Measurements from ENCODE around the gene NR2E1. TPM values are rescaled to one million over a fixed set of nuclear protein-coding genes. Genes with fewer than 3 reads are reported as not detected.

NR2E1 gene
- total and polyA plus RNA-seq, 2 experiments from 2014 or later, result not detected

DNA sequence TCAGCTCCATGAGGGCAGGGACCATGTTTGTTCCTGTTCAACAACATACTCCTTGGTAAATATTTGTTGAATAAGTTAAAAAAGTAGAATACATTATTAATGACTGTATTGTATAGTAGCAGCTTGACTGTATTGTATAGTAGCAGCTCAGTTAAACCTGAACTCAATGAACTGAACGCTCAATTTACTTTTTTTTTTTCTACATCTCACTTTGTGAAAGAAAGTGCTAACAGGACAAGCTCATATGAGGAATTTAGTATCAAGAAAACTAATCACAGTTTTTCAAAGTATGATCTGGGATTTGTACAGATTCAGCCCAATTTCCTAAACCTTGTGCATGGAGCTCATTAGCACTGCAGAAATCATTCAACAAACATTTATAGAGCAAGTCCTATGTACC is 38.8 kb upstream of the NR2E1 start:
- no peak overlapping the region for H2AFZ ChIP-seq
- H3K27ac Mint-ChIP-seq, result no peak overlapping the region
- H3K4me1 Mint-ChIP-seq, result peaks cover 20% of the 10 kb centered on the region
- no peaks in the 10 kb centered on the region for H3K36me3 ChIP-seq (ENCODE audit: insufficient read depth)
- H3K36me3 Mint-ChIP-seq (ENCODE audit: low read depth), result no peaks in the 10 kb centered on the region; the same call in 2 of the 3 replicates
- no peaks in the 10 kb centered on the region for H3K79me2 ChIP-seq (replicated peaks; ENCODE audit: insufficient read depth)
- H3K27me3 Mint-ChIP-seq (ENCODE audit: insufficient read depth, low read depth, poor library complexity), result peaks cover 79% of the 10 kb centered on the region
- TF ChIP-seq ZNF462 (CRISPR knock-in tag; IDR thresholded peaks at IDR 0.05) (no peak), EZH2 (IDR thresholded peaks at IDR 0.05; ENCODE audit: low read depth, unreplicated experiment) (no peak), JUNB (IDR thresholded peaks at IDR 0.05; ENCODE audit: unreplicated experiment) (no peak), ZNF331 (CRISPR knock-in tag; IDR thresholded peaks at IDR 0.05; ENCODE audit: low read depth) (no peak), CREB1 (CRISPR knock-in tag; IDR thresholded peaks at IDR 0.05; ENCODE audit: low read depth) (no peak)
- peaks cover 13% of the 10 kb centered on the region; the same call in 1 of the 2 replicates for H3F3A ChIP-seq (replicated peaks; ENCODE audit: low read depth)
- peaks cover 6% of the 10 kb centered on the region; the same call in 1 of the 3 replicates for H3K9me3 Mint-ChIP-seq
- H3K4me1 ChIP-seq (ENCODE audit: insufficient read depth), result peaks cover 24% of the 10 kb centered on the region
- H3K4me2 ChIP-seq, result no peak overlapping the region
- peaks cover 100% of the 10 kb centered on the region for H3K27me3 ChIP-seq (ENCODE audit: insufficient read depth)
- no peak overlapping the region for H3K27ac ChIP-seq (ENCODE audit: low read depth)
- DNase-seq (ENCODE audit: low spot score) (no peak), ATAC-seq (no peak)
- H3K9me2 ChIP-seq (ENCODE audit: insufficient read depth), result no peaks in the 10 kb centered on the region
- H3K4me3 Mint-ChIP-seq, result no peak overlapping the region
- H3K4me3 ChIP-seq, result no peak overlapping the region
- H4K20me1 ChIP-seq (replicated peaks; ENCODE audit: insufficient read depth), result no peaks in the 10 kb centered on the region; the same call in 1 of the 2 replicates

DNA sequence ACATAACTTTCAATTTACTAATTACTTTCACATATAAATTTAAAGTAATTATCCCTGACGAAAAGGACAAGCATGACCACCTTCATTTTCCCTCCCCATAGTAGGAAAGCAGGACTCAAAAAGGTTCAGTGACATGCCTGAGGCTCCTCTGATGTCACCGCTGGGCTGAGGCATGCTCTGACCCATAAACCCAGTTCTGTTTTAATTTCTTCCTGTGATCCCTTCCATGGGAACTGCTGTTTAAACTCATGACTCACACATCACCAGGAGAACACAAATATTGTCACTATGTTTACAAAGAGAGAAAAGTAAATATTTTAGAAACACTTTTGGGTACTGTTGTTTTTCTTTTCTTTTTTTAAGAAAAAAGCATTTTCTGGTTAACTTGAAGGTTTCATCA is 38.0 kb upstream of the NR2E1 start:
- Histone ChIP-seq H3K27me3 (ENCODE audit: insufficient read depth) (peaks cover 100% of the 10 kb centered on the region), H3K36me3 (ENCODE audit: insufficient read depth) (no peaks in the 10 kb centered on the region), H4K20me1 (replicated peaks; ENCODE audit: insufficient read depth) (no peaks in the 10 kb centered on the region; the same call in 1 of the 2 replicates), H3K4me2 (no peak overlapping the region), H3K27ac (ENCODE audit: low read depth) (no peak overlapping the region), H2AFZ (no peak overlapping the region), H3F3A (replicated peaks; ENCODE audit: low read depth) (peaks cover 15% of the 10 kb centered on the region; the same call in 1 of the 2 replicates), H3K79me2 (replicated peaks; ENCODE audit: insufficient read depth) (no peaks in the 10 kb centered on the region), H3K4me1 (ENCODE audit: insufficient read depth) (peaks cover 25% of the 10 kb centered on the region), H3K4me3 (no peak overlapping the region), H3K9me2 (ENCODE audit: insufficient read depth) (no peaks in the 10 kb centered on the region)
- H3K9me3 Mint-ChIP-seq, result peaks cover 6% of the 10 kb centered on the region; the same call in 1 of the 3 replicates
- H3K27ac Mint-ChIP-seq, result no peak overlapping the region
- H3K27me3 Mint-ChIP-seq (ENCODE audit: insufficient read depth, low read depth, poor library complexity), result peaks cover 79% of the 10 kb centered on the region
- ATAC-seq (no peak), DNase-seq (ENCODE audit: low spot score) (no peak)
- no peak overlapping the region for H3K4me3 Mint-ChIP-seq
- H3K4me1 Mint-ChIP-seq, result peaks cover 22% of the 10 kb centered on the region
- no peaks in the 10 kb centered on the region for H3K36me3 Mint-ChIP-seq (ENCODE audit: low read depth)
- TF ChIP-seq EZH2phosphoT487 (IDR thresholded peaks at IDR 0.05; ENCODE audit: unreplicated experiment) (no peak), NANOG (IDR thresholded peaks at IDR 0.05; ENCODE audit: borderline replicate concordance) (no peak)
- TF ChIP-seq, protein P1, sequence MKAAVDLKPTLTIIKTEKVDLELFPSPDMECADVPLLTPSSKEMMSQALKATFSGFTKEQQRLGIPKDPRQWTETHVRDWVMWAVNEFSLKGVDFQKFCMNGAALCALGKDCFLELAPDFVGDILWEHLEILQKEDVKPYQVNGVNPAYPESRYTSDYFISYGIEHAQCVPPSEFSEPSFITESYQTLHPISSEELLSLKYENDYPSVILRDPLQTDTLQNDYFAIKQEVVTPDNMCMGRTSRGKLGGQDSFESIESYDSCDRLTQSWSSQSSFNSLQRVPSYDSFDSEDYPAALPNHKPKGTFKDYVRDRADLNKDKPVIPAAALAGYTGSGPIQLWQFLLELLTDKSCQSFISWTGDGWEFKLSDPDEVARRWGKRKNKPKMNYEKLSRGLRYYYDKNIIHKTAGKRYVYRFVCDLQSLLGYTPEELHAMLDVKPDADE (IDR thresholded peaks at IDR 0.05), result no peak
